ENCODE results near the gene AP4M1. TPM values are rescaled to one million over a fixed set of nuclear protein-coding genes. Genes with fewer than 3 reads are reported as not detected.
"Not testable (repeated sequence)": the region's sequence is repeated elsewhere in the genome, so short reads cannot be mapped to it uniquely, and the experiment has no call there.

AP4M1 gene
- total RNA-seq, 1 experiment from 2014 or later: 53.1 TPM

- DNase-seq (ENCODE audit: low read depth): peak; percentile 45
These were observed 29.4 kb downstream of the AP4M1 start for GRCh38 chr7:100130608-100131453.

DNA sequence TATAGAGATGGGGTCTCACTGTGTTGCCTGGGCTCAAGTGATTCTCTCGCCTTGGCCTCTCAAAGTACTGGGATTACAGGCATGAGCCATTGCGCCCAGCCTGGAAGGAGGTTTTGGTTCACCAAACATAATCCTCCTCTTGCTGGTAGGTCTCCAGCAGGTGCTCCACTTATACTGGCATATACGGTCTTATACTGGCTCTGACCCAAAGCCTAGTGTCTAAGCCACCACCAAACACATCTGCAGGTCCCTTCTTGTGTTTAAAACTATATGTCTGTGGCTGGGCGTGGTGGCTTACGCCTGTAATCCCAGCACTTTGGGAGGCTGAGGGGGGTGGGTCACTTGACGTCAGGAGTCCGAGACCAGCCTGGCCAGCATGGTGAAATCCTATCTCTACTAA lies 30.7 kb downstream of the AP4M1 start:
- DNase-seq (ENCODE audit: low read depth): no peak

GRCh38 chr7:100132697-100133151 lies 31.3 kb downstream of the AP4M1 start:
- DNase-seq (ENCODE audit: low read depth): peak; percentile 62

DNA sequence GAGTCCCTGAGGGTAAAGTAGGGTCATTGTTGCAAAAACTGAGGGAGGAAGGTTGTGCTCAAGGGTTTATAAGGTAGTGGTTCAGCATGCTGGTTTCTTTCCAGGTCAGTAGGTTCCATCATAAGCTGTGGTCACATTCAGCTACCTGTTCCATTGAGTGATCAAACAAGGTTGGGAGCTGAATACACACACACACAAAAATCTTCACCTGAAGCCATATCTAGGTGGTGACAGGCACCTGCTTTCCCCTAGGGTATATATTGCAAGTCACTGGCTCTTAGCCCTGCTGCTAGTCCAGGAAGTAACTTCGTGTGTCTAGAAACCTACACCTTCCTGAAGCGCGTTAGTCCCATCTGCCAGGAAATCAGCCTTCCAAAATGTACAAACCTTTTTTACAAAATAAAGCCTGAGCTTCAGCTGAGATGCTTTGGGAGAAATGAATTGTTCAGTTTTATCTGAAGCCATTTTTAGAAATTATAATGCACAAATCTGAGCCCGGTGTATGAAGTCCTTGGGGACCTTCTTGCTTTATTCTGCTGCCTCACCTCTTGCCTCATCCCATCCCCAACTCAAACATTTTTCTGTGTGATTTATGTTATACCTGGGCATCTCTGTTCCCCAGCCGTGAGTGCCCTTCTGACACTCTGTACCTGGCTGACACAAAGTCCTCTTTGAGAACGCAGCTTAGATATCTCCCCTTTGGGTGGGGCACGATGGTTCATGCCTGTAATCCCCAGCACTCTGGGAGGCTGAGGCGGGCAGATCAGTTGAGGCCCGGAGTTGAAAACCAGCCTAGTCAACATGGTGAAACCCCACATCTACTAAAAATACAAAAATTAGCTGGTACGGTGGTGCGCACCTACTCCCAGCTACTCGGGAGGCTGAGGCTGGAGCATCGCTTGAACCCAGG lies 36.7 kb downstream of the AP4M1 start:
- DNase-seq (ENCODE audit: low read depth): no peak

GRCh38 chr7:100141555-100141949 lies 40.1 kb downstream of the AP4M1 start:
- DNase-seq (ENCODE audit: low read depth): no peak

- no peak for DNase-seq (ENCODE audit: low read depth)
These were observed 41.0 kb downstream of the AP4M1 start for GRCh38 chr7:100142461-100142860.

- not testable (repeated sequence) for DNase-seq (ENCODE audit: low read depth)
These were observed 44.9 kb downstream of the AP4M1 start for GRCh38 chr7:100146350-100146749.

GRCh38 chr7:100147278-100147677 lies 45.8 kb downstream of the AP4M1 start:
- no peak for DNase-seq (ENCODE audit: low read depth)

- DNase-seq (ENCODE audit: low read depth): no peak
These were observed 46.7 kb downstream of the AP4M1 start for GRCh38 chr7:100148225-100148558.

DNA sequence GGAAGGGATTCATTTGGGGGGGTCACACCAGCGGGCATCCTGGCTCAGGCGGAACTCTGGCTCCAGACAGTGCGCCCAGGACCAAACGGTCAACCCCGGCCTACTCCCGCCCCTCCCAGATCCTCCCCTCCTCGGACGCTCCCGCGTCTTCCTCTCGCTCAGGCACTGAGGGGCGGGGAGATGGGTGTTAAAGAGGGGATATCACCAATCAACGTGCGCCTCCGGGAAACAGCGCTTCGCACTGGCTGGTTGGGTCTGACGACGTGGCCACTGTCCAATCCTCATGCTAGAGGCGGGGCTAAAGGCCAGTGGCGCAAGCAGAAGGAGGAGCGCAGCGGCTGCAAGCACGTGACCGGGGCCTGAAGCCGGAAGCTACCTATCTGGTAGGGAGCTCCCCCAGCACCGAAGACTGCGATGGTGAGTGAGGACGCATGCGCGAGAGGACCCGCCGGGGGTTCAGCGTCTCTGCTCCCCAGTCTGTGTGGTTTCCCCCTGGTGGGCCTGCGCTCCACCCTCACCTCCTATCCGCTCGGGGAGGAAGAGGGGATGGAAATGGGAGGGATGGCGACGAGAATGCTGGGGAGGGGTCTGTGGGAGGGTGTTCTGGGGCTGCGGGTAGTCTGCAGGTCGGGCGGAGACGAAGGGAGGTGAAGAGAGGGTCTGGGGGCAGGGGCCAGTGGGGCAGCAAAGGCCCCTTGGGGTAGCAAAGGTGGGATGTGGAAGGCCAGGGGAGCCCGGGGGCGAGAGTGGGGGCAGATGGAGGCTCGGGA lies 47.3 kb downstream of the AP4M1 start, which contains the start of gene LAMTOR4:
Gene LAMTOR4, plus strand, starts transcription at position 360 of the 770 bp plus-strand sequence. Its CDS starts 55 bp downstream, at position 415.
- peak; percentile 99 for DNase-seq (ENCODE audit: low read depth)

DNA sequence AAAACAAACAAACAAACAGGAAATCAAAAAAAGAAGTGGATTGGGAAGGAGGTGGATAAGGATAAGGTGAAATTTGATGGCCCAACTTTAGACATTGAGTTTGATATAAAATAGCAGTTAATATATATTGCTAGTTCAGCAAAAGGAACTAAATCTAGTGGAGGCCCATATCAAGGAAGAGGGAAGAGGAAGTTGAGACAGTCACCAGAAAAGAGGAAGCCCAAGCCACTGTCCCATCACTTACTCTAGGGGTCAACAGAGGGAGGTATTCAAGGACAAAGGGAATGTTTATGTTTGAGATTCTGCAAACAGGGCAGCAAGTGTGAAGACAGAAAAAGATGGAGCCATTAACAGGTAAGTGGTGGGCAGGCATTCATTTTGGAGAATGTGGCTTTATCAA lies 51.0 kb downstream of the AP4M1 start:
- DNase-seq (ENCODE audit: low read depth): no peak

- no peak for DNase-seq (ENCODE audit: low read depth)
These were observed 51.7 kb downstream of the AP4M1 start for GRCh38 chr7:100152937-100153666.

GRCh38 chr7:100153708-100154535 lies 52.5 kb downstream of the AP4M1 start:
- DNase-seq (ENCODE audit: low read depth): no peak

DNA sequence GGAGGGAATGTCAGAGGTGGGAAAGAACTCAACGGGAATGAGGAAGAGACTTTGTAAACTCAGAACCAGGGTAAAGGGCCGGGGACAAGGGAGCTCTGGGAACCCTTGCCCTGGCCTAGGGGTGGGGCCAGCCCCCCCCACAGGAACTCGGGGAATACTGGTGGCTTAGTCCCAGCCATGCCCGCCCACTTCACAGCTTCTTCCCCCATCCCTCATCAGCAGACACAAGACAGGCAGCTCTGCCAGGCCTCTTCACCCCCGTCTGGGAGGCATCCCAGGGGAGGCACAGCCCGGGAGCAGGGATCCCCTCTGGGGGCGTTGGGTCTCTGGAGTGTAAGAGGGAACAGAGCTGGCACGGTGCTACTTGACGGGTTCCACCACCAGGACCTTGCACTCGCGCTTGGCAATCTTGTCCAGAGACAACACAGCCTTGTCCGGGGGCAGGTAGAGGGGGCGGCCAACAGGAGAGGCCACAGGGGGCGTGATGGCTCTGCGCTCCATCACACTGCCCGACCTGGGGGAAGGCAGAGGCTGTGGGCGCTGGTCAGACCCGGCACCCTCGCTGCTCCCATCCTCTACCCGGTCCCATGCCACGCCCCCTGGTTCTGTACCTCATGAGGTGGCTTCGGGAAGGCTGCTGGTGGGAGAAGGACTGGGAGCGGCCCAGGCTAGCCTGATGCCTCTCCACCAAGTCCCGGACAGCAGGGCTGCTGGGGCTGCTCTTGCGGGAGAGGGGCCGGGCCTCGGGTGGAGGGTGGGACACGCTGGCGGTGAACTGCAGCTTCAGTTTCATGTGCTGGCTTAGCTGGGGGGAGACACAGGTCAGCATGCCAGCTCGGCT lies 53.4 kb downstream of the AP4M1 start:
- DNase-seq (ENCODE audit: low read depth): no peak

GRCh38 chr7:100155553-100156317 lies 54.3 kb downstream of the AP4M1 start:
- DNase-seq (ENCODE audit: low read depth): no peak

- DNase-seq (ENCODE audit: low read depth): no peak
These were observed 55.1 kb downstream of the AP4M1 start for GRCh38 chr7:100156331-100157068.

- DNase-seq (ENCODE audit: low read depth): no peak
These were observed 55.6 kb downstream of the AP4M1 start for GRCh38 chr7:100157069-100157333.
